ENCODE measurements around the gene IL1RL2.

Gene IL1RL2

DNA sequence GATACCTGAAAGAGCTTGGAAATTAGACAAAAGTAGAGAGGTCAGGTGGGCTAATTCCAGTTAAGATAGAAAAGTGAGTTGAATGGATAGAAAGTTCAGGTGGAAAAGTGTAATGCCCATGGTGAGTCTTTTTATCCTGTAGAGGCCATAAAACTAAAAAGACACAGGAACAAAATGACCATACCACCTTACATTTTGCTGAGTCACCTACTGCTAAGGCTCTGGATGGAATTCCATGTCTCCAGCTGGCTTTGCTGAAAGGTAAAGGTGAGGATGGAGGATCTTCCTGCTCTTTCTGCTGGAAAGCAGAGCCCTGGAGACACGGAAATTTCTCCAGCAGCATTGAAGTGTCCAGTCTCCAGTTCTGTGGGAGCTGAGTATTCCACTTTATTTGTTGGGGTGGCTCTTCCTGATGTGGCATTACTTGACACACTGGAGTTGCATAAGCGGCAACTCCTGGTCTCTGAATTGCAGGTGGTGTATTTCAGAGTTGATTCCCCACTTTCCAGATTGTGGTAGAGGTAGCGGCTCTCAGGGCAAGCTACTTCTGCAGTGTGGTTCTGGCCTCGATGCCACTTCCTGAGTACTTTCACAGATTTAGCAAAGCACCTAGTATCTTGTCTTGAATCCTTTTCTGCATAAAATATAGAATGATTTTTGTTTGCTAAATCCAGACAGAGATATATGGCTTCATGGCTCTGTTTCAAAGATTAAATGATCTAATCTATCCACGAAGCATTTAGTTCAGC, 10.7 kb downstream of the IL1RL2 start:
- DNase-seq, result no peak

GRCh38 chr2:102200539-102200938, 13.7 kb downstream of the IL1RL2 start:
- DNase-seq, result no peak

- no peak for DNase-seq
Observed at GRCh38 chr2:102204638-102205037, 17.8 kb downstream of the IL1RL2 start.

DNA sequence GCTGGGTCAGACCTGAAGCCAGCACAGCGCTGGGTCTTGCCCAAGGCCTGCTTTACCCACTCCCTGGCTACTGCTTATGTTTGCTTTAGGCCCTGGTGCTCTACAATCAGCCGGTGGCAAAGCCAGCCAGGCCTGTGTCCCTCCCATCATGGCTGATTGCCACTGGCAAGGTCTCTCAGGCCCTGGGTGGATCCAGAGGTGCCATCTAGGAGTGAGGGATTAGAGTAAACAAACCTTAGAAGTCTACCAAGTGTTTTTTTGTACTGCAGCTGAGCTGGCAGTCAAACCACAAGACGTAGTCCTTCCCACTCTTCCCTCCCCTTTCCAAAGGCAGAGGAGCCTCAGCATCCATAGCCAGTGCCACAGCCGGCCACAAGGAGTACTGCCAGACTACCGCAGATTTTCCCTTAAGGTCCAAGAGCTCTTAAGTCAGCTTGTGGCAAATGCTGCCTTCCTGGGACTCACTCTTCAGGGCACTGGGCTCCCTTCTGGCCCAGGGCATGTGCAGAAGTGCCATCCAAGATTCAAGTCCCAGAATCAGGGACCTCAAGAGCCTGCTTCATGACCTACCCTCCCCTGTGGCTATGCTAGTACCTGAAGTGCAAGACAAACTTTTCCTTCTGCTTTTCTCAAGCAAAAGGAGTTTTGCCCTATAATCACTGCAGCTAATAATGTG, 20.0 kb downstream of the IL1RL2 start:
- no peak for DNase-seq

GRCh38 chr2:102208774-102209173, 22.0 kb downstream of the IL1RL2 start:
- no peak for DNase-seq

DNA sequence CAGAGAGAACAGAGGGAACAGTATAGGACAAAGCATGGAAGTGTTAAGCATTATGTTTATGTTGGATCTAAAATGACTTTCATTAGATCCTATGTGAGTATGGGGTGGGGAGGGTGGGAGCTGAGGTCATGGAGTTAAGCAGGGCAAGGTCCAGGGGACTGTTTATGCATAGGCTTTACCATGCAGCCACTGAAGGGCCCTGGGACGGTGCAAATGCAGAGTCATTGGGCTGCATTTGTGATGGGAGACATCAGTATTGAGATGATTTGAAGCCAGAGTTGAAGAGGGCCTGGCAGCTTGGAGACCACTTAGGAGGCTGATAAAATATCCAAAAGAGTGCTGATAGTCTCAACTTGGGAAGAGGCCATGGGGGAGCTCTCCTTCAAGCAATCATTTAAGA, 22.7 kb downstream of the IL1RL2 start:
- no peak for DNase-seq

DNA sequence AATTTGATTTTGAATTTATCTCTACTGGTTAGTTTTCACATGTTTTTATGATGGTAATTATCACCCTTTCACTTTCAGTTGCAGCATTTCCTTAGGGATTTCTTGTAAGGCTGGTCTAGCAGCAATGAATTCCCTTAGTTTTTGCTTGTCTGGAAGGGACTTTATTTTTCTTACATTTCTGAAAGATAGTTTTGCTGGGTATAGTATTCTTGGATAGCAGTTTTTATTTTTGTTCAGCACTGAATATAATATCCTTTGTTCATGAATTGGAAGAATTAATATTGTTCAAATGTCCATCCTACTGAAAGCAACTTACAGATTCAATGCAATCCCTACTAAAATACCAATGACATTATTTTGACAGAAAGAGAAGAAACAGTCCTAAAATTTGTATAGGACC, 30.2 kb downstream of the IL1RL2 start:
- DNase-seq, result no peak

- DNase-seq, result no peak
Observed at GRCh38 chr2:102224824-102225739, 38.3 kb downstream of the IL1RL2 start.

DNA sequence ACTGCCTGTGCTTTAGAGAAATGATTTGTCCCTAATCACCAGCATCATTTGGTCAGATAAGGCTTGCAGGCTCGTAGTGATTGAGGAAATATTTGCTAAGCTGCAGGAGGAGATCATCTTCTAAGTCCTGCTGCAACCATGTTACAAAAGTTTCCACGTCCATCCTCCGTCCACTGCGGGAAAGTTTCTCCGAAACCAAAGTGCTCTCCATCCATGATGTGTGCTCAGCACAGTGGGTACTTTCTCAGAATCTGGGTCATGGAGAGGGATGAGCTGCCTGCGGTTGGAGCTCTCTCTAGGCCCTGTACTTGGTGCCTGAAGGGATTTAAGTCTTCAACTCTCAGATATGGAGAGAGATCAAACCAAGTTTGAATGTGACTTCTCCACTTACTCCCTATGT, 39.3 kb downstream of the IL1RL2 start:
- no peak for DNase-seq

GRCh38 chr2:102226612-102227391, 40.0 kb downstream of the IL1RL2 start:
- DNase-seq, result no peak

DNA sequence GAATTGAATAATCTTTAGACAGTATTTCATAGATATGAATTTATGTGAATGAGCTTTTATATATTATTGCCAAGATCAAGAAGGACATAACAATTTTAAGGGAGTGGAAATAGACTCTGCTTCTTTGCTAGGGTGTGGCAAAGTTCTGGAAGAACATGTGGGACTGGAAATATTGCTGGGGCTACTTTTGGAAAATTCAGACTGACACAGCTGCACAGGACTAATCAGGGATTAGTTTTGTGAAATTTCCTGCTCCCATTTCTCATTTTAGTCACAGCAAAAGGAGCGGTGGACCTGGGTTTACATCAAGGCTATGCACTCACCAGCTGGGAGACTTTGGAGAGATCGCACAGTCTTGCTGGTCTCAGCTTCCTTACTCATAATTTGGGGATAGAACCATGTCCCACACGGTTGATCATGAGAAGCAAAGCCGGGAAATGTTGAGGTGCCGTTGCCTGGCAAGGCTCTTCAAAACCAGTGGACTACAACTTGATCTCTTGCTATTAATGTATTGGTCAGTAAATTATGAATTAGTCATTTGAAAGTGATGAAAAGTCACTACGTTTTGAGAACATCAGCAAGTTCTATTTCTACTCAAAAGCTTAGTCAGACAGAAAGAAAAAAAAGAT, 42.4 kb downstream of the IL1RL2 start:
- no peak for DNase-seq

DNA sequence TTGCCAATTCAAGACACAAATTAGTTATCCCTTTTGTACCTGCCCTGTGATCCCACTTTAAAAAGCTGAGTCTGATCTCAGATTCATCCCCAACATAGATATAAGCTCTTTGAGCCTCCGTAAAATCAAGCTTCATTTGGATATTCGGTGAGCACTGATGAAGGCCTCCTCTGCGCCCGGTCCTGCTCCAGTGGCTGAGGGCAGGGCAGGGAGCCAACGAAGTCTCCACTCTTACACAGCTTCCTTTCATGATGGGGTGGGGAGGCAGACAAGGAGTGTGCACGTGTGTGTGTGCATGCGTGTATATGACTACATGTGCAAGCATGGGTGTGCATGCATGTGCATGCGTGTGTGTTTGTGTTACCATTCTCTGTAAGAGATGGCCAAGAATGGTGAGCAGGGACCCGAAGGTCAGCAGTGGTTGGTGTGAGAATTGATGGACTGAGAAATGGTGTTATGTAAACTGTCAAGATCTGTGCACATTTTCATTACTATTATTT, 43.6 kb downstream of the IL1RL2 start:
- DNase-seq, result no peak

DNA sequence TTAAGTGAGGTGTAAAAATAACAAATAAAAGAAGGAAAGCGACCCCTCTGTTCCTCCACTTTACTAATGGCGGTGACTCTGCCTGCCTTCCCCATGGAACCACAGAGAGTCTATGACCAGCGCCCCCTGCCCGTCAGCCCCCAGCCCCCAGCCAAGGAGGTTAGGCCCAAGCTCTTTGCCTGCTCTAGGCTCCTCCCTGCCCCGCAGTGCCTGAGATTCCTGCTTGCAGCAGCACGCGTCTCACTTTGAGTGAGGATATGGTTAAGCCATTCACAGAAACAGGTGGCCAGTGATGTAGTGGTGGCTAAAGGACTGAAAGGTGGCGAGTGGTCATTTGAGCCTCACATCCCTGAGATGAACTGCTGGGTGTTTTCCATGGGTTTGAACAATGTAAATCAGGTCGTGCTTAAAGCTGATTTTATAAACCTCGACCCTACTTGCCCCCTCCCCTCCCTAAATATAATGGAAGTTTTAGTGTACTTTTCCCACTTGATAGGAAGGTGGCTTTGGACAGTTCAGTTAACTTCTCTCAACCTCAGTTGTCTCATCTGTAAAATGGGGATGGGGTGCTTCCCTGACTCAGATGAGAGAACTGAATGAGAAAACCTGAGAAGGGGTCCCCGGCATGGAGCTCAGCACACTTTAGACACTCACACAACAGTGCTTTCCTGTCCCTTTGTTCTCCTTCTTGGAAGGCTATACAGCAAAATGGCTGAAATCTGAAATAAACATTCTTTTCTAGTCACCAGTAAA, 46.5 kb downstream of the IL1RL2 start:
- DNase-seq, result no peak

- no peak for DNase-seq
Observed at GRCh38 chr2:102235042-102235473, 48.2 kb downstream of the IL1RL2 start.

DNA sequence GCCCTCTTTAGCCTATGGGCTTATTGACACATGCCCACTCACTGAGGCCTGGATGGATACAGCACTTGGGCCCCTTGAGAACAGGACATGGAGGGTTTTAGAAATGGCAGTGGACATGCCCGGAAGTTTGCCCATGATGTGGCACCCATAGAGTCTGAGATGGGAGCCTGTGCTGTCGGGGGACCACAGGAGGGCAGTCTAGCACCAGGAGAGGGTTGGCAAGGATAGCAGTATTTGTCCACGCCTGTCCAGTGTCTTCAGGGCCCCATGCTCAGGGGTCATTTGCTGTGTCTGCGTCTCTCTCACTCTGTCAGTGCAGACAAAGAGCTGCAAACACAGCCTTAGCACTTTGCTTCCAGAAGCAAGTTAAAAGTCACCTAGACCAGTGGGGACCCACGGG, 48.7 kb downstream of the IL1RL2 start:
- peak in 1 of 2 experiments; percentile 16 for DNase-seq

DNA sequence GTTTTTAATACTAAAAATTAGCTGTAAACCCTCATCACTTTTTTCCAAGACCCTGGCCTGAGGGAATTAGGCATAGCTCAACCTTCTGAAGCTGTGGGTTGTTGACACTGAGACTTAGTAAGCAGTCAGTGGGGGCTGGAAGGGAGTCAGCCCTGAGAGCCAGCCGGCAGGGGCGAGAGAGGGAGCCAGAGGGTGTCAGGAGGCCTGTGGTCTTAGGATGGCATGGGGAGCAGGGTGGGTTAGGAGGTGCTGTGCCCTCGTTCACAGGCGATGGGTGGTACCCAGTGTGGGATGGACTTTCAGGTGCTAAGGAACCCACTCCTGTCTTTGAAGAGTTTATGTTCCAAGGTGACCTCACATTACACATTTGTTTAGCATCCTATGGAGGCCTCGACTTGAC, 49.3 kb downstream of the IL1RL2 start:
- DNase-seq, result no peak

GRCh38 chr2:102237176-102237575, 50.4 kb downstream of the IL1RL2 start:
- DNase-seq, result no peak

- no peak for DNase-seq
Observed at GRCh38 chr2:102238039-102238756, 51.4 kb downstream of the IL1RL2 start.

DNA sequence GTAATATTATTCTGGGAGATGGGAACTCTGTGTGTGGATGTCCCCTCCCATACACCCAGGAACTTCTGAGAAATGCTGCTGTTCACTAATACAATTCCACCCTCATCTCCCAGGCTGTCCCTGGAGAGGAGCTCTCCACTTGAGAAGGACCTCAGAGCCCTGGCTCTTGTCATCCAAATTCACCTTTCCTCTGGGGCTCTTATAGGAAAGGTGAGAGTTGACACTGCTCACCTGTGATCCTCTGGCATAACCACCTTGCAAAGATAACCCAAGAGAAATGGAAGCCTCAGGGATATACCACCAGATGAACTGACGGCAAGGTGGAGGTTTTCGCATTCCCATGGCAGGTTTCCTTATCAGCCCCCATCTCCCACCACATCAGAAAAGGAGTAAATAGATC, 52.0 kb downstream of the IL1RL2 start:
- no peak for DNase-seq

DNA sequence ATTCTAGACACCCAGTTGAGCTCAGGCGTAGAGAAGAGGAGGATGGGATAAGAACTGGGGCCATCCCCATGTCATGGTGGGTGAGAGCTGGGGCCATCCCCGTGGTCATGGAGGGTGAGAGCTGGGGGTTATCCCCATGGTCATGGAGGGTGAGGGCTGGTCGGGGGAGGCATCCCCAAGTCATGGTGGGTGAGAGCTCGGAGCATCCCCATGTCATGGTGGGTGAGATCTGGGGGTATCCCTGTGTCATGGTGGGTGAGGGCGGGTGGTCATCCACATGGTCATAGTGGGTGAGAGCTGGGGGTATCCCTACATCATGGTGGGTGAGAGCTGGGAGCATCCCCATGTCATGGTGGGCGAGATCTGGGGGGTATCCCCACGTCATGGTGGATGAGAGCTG, 52.5 kb downstream of the IL1RL2 start:
- no peak for DNase-seq

Measured in NCI-H524 (cell line).